Endometrium (tissue), 2 donors: ENCODE data around the gene GRIN1.

Source experiments
- FAIRE-seq: peaks from 2 replicates; lab custom pipeline; 2012; peaks lifted over from hg19 to GRCh38; lab: Jason Lieb, UNC
- donor health status: control.
- donor health status: control.

The GRIN1 gene

DNA sequence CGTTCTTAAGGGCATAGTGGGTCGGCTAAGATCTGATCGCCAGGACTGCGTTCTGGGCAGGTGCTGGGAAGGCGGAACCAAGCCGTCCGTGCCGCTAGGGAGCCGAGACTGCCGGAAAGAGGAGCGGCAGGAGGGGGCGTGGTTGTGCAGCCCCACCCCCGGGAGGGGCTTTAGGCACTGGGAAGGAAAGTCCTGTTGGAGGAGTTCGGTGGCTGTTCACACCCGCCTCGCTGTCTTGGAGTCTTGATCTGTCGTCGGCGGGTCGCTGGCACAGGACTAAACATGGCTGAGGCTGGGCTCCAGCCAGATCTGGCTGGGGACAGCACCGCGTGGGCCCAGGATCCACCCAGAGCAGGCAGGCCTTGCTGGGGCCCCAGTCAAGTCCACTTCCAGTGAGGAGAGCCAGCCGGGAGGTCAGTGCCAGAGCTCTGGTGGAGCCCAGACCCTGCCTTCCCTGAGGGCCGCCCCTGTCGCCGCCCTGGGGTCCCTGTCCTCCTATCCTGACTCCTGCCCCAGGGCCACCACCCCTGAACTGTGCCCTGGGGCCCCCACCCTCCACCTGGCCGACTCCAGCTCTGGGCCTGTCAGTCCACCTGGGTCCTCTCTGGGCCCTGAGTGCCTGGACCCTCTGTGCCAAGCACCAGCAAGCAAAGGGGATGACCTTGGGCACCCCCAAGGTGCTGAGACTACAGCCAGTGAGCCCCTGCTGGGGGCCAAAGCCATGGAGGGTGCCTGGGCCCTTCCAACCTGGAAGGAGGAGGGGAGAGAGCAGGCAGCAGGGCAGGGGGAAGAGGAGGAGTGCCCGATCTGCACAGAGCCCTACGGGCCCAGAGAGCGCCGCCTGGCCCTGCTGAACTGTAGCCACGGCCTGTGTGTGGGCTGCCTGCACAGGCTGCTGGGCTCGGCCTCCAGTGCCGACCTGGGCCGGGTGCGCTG lies 78.6 kb downstream of the GRIN1 start:
- no peak for FAIRE-seq

DNA sequence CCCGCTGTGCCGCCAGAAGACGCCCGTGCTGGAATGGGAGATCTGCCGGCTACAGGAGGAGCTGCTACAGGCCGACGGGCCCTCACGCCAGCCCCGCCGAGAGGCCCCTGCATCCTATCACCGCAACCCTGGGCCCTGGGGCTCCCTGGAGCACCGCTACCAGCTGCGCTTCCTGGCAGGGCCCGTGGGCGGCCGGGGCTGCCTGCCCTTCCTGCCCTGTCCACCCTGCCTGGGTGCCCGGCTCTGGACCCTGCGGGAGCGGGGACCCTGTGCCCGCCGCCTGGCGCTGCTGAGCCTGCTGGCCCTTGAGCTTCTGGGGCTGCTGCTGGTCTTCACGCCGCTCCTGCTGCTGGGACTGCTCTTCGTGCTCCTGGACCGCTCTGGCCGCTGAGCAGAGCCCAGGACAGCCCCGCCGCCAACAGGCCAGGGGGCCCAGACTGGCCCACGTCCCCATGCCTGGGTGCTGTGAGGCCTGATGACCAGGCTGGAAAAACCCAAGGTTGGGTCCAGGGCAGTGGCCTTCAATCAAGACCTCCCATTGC lies 79.3 kb downstream of the GRIN1 start:
- no peak for FAIRE-seq
